HG03521 (cell line): ENCODE measurements around the gene DPM3.

ENCODE experiments used
- ATAC-seq: cut with Tn5 transposase; IDR thresholded peaks from one replicate; pipeline ENCODE4 v1.9.1; 2021; ENCODE audit warnings: mild to moderate bottlenecking, moderate library complexity; ENCODE audit not compliant: unreplicated experiment

Gene DPM3

DNA sequence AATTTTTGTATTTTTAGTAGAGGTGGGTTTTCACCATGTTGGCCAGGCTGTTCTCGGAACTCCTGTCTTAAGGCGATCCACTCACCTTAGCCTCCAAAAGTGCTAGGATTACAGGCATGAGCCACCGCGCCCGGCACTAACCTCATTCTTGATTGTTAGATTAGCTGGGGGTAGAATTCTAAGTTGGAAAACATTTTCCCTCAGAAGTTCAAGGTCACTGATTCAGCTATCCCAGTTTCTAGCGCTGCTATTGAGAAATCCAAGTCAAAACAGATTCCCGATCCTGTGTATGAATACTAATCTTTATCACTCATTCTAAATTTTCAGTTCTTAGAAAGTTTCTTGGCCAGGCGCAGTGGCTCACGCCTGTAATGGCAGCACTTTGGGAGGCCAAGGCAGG is 37.0 kb downstream of the DPM3 start:
- no peak for ATAC-seq

DNA sequence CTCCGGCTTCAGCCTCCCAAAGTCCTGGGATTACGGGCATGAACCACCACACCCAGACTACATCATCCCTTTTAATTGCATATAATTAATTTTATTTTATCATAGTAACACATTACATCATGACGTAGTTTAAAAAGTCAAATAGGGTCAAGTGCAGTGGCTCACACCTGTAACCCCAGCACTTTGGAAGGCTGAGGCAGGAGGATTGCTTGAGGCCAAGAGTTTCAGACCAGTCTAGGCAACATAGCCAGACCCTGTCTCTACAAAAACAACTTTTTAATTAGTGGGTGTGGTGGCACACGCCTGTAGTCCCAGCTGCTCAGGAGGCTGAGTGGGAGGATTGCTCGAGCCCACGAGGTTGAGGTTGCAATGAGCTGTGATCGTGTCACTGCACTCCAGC is 41.0 kb downstream of the DPM3 start:
- no peak for ATAC-seq

DNA sequence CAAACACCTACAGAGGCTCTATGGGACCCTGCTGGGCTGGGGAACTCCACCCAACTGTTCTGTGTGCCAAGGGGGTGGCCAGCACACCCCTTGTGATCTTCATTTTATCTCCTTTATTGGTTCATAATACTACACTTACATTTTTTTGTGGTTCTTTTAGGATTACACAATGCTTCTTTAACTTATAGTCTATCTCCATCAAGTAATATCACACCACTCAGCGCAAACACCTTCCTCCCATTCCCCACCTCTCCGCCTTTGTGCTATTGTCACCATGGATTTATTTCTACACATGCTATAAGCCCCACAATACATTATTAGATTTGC is 45.7 kb downstream of the DPM3 start:
- ATAC-seq, result no peak

DNA sequence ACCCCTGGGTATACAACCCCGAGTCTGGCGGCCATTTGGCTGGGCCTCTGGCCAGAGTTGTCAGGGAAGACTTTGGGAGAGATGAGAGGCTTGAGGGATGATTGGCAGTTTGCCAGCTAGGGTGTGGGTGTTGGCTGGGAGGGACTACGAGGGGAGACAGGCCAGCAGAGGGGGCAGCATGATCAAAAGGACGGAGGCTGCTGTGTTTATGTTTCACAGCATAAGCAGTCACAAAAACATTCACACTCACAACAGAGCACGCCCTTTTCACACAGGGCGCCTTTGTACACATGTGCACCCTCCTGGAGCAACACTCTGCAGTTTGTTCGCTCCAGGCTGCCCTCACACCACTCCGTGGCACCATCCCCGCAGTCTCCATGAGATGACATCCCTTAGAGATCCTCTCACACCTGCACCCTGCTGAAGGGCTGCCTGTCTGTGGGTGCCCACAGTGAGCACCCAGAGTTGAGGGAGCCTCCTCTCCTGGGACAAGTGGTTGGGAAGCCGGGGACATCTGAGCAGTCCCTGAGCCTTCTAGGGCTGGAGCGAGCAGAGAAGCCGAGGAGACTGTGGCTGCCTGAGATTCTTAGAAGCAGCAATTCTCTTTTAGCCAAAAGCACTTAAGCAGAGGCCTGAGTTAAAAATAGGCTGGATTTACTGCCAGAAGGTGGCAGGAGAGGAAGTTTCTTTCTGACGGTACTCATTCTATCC is 46.3 kb downstream of the DPM3 start:
- ATAC-seq, result no peak

DNA sequence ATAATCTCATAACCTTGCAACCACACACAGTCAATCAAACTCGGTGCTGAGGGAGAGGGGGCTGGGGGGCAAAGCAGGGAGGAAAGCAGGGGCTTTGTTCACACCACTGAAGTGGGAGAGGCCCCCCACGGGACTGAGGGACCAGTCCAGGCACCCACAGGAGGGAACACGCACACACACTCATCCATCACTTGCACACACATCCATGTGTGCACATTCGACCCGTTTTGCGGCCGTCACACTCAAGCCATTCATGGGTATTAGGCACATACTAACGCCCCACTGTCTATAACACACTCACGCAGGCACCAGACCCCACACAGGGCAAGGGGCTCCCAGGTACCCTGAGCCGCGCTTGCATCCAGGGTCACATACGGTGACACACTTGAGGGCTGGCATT is 47.7 kb downstream of the DPM3 start:
- ATAC-seq, result no peak

DNA sequence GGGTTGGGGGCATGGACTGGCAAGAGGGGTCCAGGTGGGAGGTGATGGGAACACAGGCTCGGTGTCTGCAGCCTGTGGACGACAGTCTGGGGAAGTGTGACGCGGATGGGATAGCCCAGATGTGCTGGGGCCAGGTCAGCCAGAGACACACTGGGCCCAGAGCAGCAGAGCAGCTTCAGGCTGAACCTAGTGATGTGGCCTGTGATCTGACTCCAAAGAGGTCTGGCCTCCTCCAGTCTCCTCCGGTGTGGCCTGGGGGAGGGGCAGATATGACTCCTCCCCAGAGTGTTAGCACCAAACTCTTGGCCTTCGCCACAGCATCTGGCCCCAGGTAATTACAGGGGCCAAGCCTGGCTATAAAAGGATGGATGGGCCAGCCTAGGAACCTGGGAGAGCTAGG is 48.2 kb downstream of the DPM3 start:
- no peak for ATAC-seq

DNA sequence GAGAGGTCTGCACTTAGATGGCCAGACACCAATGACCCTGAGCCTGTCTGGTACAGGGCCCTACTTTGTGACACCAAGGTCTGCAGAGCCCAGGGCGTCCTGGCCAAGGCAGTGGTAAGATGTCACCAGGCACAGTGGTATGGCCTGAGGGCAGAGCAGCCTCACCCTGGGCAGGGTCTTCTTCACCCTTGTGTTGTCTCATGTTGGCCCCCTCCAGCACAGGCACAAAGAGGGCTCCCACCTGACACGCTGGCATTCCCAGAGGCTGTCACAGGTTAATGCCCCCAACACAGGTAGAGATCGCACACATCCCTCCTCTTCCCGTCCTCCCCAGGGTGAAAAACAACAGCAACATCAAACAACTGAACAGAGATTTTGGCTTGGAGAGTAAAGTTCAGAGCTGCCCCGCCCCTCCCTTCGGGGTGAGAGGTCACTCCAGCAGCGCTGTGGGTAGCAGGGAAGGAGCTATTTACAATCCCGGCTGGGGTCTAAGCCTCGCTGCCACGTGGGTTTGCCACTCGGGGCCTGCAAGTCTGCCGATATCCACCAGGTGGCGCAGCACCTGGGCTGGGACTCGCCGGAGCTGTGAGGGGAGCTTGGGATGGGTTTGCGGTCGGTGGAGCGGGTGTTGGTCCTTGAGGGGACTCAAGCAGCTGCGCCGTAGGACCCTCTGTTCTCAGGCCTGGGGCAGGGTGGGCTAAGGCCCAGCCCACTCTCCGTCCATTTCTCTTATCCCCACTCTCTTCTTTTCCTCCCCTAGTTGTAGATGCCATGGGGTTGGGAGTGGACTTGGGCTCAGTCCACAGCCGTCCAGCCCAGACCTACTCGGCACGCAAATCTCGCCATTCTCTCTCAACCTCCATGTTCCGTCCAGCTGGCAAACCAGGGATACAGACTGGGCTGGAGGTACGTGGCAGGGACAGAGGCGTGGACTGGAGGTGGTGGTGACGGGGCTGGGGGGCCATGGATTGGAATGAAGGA is 49.0 kb downstream of the DPM3 start:
- no peak for ATAC-seq
